K562 (cell line): ENCODE results near the gene PIK3C2G. TPM values are rescaled to one million over a fixed set of nuclear protein-coding genes. Genes with fewer than 3 reads are reported as not detected.

Experiments
- ATAC-seq: fragments of 200-7000 bp; cut with Tn5 transposase; 3 replicates; pipeline ENCODE4 v1.9.1; 2020; ENCODE audit warnings: moderate library complexity
- BruUV-seq: library from RNA; stranded (reverse); fragments of 400-500 nt; replicated peaks from 2 replicates; lab custom pipeline; 2021; lab: Mats Ljungman, UMichigan
- CTCF ChIA-PET: fragments of 300-600 bp; formaldehyde crosslinking; extraction: SDS; loops from one replicate; lab custom pipeline; 2021; ENCODE audit warnings: low intra/inter-chr PET ratio; lab: Yijun Ruan, JAX
- POLR2A ChIA-PET: fragments of 300-600, 350-650 bp; sonication (Branson Sonifier 250); formaldehyde crosslinking; extraction: SDS; loops from one replicate; lab custom pipeline; 2021; ENCODE audit warnings: antibody characterized with exemption, inconsistent platforms; lab: Yijun Ruan, JAX
- DNase-seq, 4 experiments: peaks; one replicate each; pipeline versions ENCODE4 v3.0.0 to v3.0.0-alpha.2; 2011 to 2018; ENCODE audit warnings: low spot score in 3 of 4, mixed read lengths in 3 of 4; ENCODE audit errors: extremely low read depth in 1 of 4
- FAIRE-seq: peaks from 2 replicates; lab custom pipeline; 2011; peaks lifted over from hg19 to GRCh38; lab: Jason Lieb, UNC
- H2AFZ ChIP-seq: 2 replicates; pipeline ENCODE4 v1.6.0; 2011; ENCODE audit warnings: low read depth, low read length, control low read depth, inconsistent platforms
- H3K27ac ChIP-seq: fragments of 200-600 bp; 3 replicates; pipeline ENCODE4 v1.8.0; 2011; ENCODE audit warnings: low read depth, mild to moderate bottlenecking, control low read depth, inconsistent platforms, low read length, moderate library complexity, mixed read lengths; ENCODE audit errors: extremely low read depth
- H3K27me3 ChIP-seq, 2 experiments: fragments of 300-600 bp in 1 of 2; 2 replicates in 1 of 2; 3 replicates in 1 of 2; pipeline versions ENCODE4 v1.6.0 to v1.8.0; 2011; ENCODE audit warnings: inconsistent platforms in 2 of 2, low read length in 2 of 2, mild to moderate bottlenecking in 1 of 2, mixed read lengths in 1 of 2, moderate library complexity in 1 of 2; ENCODE audit not compliant: control insufficient read depth in 2 of 2, insufficient read depth in 2 of 2
- H3K36me3 ChIP-seq: fragments of 300-600 bp; 3 replicates; pipeline ENCODE4 v1.8.0; 2011; ENCODE audit warnings: mild to moderate bottlenecking, low read length, inconsistent platforms; ENCODE audit not compliant: control insufficient read depth, insufficient read depth
- H3K4me1 ChIP-seq, 2 experiments: fragments of 200-600 bp in 1 of 2; replicated peaks in 1 of 2; 2 replicates in 1 of 2; 3 replicates in 1 of 2; pipeline versions ENCODE4 v1.5.1 to v1.8.0; 2011; ENCODE audit warnings: inconsistent platforms in 2 of 2, low read length in 2 of 2, mild to moderate bottlenecking in 1 of 2, mixed read lengths in 1 of 2, moderate library complexity in 1 of 2; ENCODE audit not compliant: control insufficient read depth in 2 of 2, insufficient read depth in 2 of 2
- H3K4me2 ChIP-seq: 2 replicates; pipeline ENCODE4 v1.6.1; 2011; ENCODE audit warnings: low read length, control low read depth, inconsistent platforms, mixed read lengths; ENCODE audit not compliant: insufficient read depth
- H3K4me3 ChIP-seq: fragments of 200-600 bp; sonication (generic), shearing (Covaris generic); 2 replicates; pipeline ENCODE4 v1.5.1; 2016; ENCODE audit warnings: control low read depth, inconsistent platforms
- H3K79me2 ChIP-seq: fragments of 200-600 bp; 3 replicates; pipeline ENCODE4 v1.8.0; 2011; ENCODE audit warnings: low read length, inconsistent platforms; ENCODE audit not compliant: control insufficient read depth, insufficient read depth
- H3K9ac ChIP-seq, 2 experiments: 2 replicates each; pipeline versions ENCODE4 v1.6.0 to v1.6.1; 2011; ENCODE audit warnings: low read depth in 2 of 2, low read length in 2 of 2, control low read depth in 1 of 2, inconsistent platforms in 1 of 2, mild to moderate bottlenecking in 1 of 2, mixed read lengths in 1 of 2; ENCODE audit not compliant: insufficient read depth in 1 of 2
- H3K9me1 ChIP-seq: one replicate; pipeline ENCODE4 v1.6.0; 2011; ENCODE audit warnings: inconsistent platforms, mild to moderate bottlenecking, low read length, moderate library complexity; ENCODE audit not compliant: control insufficient read depth, insufficient read depth
- H3K9me3 ChIP-seq: replicated peaks from 2 replicates; pipeline ENCODE4 v1.5.1; 2011; ENCODE audit warnings: low read depth, low read length, inconsistent platforms; ENCODE audit not compliant: control insufficient read depth, insufficient read depth
- H4K20me1 ChIP-seq: replicated peaks from 2 replicates; pipeline ENCODE4 v1.6.1; 2011; ENCODE audit warnings: low read length, inconsistent platforms, mixed read lengths; ENCODE audit not compliant: control insufficient read depth, insufficient read depth
- MAFK ChIP-seq: IDR thresholded peaks from 2 replicates; pipeline ENCODE4 v1.6.1; 2011; ENCODE audit warnings: low read length, improper control_type of control experiment
- ZNF347 ChIP-seq: fragments of 450-650 bp; formaldehyde crosslinking; IDR thresholded peaks from 2 replicates; pipeline ENCODE4 v1.4.0; 2020; ENCODE audit warnings: low read depth, mild to moderate bottlenecking, moderate library complexity
- in situ Hi-C: fragments of 300-500 bp; cut with MboI; formaldehyde crosslinking; loops from 4 replicates; pipeline ENCODE4 v1.15.0; 2018; ENCODE audit warnings: inconsistent platforms, mixed read lengths
- intact Hi-C: fragments of 100-400 bp; cut with micrococcal nuclease; formaldehyde crosslinking; loops from 2 replicates; pipeline ENCODE4 v1.14.2; 2022
- polyA plus RNA-seq, 8 experiments: library from polyadenylated mRNA; depleted of rRNA in 4 of 8; stranded (reverse) in 5 of 8; unstranded in 3 of 8; fragments of >200 nt; fragmentation: Nextera tagmentation in 2 of 8; fragmentation: Illumina TruSeq in 1 of 8; extraction: Ambion mirVana in 2 of 8; extraction: Trizol in 1 of 8; gene quantifications; 2 replicates each; pipeline versions ENCODE4 v1.2.1 to v1.2.3, GENCODE V29; 2011 to 2014; ENCODE audit warnings: inconsistent platforms in 1 of 8, missing spikeins in 1 of 8
- total RNA-seq, 7 experiments: library from RNA; depleted of rRNA in 6 of 7; stranded (reverse); fragments of >200 nt in 6 of 7; fragmentation: Illumina TruSeq in 2 of 7; extraction: Trizol in 2 of 7; gene quantifications; 2 replicates each; pipeline versions ENCODE4 v1.2.1 to v1.2.3, GENCODE V29; 2011 to 2021; ENCODE audit warnings: low replicate concordance in 1 of 7
- TF ChIP-seq, protein P1 (sequence below), 2 experiments: fragments of 450-650 bp; IDR thresholded peaks; 2 replicates each; pipeline ENCODE4 v1.6.1; 2016
- TF ChIP-seq, protein P2 (sequence below): fragments of 450-650 bp; IDR thresholded peaks from 2 replicates; pipeline ENCODE4 v1.6.1; 2016; ENCODE audit warnings: mild to moderate bottlenecking

PIK3C2G gene
- total and polyA plus RNA-seq, 9 of the 15 experiments (the other 6 are each of a cell fraction or from before 2014, with no cell fraction given): not detected

DNA sequence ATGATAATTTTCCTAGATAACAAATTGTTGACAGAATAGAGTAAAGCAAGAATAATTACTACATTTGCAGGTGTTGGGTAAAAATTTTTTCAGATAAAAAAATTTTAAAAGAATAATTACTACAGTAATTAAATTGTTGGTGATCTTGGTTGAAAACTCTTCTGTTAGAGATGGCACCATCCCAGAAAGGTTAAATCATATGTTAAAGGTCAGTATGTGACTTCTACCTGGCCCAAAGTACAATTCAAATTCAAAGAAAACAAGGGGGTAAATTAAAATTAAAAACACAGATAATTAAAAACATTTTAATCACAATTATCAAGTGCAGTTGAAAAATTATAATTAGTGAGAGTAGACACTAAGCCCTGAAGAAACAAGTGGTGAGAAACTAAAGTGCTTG is 18.1 kb upstream of the PIK3C2G start:
- BruUV-seq: no TSS peak
- POLR2A ChIA-PET: no interaction called here
- CTCF ChIA-PET: no interaction called here

More for the DNA sequence above, 18.1 kb upstream of the PIK3C2G start:
- ATAC-seq (no peak), DNase-seq (no peak), FAIRE-seq (no peak)
- H2AFZ ChIP-seq: no peak overlapping the region
- H3K9me3 ChIP-seq: no peaks in the 10 kb centered on the region
- no peaks in the 10 kb centered on the region for H3K27me3 ChIP-seq
- intact Hi-C loops (no loop called here), in situ Hi-C loops (no loop called here)
- H3K27ac ChIP-seq: no peak overlapping the region
- no peak overlapping the region for H3K9ac ChIP-seq
- H3K4me3 ChIP-seq: no peak overlapping the region
- H3K9me1 ChIP-seq: no peaks in the 10 kb centered on the region
- H3K79me2 ChIP-seq: no peaks in the 10 kb centered on the region
- no peak overlapping the region for H3K4me2 ChIP-seq
- H3K36me3 ChIP-seq: no peaks in the 10 kb centered on the region
- no peaks in the 10 kb centered on the region for H3K4me1 ChIP-seq
- H4K20me1 ChIP-seq: no peaks in the 10 kb centered on the region
- TF ChIP-seq, protein P1, sequence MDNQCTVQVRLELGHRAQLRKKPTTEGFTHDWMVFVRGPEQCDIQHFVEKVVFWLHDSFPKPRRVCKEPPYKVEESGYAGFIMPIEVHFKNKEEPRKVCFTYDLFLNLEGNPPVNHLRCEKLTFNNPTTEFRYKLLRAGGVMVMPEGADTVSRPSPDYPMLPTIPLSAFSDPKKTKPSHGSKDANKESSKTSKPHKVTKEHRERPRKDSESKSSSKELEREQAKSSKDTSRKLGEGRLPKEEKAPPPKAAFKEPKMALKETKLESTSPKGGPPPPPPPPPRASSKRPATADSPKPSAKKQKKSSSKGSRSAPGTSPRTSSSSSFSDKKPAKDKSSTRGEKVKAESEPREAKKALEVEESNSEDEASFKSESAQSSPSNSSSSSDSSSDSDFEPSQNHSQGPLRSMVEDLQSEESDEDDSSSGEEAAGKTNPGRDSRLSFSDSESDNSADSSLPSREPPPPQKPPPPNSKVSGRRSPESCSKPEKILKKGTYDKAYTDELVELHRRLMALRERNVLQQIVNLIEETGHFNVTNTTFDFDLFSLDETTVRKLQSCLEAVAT (IDR thresholded peaks at IDR 0.05): no peak
- TF ChIP-seq ZNF347 (CRISPR knock-in tag) (no peak), MAFK (no peak)
- TF ChIP-seq, protein P2, sequence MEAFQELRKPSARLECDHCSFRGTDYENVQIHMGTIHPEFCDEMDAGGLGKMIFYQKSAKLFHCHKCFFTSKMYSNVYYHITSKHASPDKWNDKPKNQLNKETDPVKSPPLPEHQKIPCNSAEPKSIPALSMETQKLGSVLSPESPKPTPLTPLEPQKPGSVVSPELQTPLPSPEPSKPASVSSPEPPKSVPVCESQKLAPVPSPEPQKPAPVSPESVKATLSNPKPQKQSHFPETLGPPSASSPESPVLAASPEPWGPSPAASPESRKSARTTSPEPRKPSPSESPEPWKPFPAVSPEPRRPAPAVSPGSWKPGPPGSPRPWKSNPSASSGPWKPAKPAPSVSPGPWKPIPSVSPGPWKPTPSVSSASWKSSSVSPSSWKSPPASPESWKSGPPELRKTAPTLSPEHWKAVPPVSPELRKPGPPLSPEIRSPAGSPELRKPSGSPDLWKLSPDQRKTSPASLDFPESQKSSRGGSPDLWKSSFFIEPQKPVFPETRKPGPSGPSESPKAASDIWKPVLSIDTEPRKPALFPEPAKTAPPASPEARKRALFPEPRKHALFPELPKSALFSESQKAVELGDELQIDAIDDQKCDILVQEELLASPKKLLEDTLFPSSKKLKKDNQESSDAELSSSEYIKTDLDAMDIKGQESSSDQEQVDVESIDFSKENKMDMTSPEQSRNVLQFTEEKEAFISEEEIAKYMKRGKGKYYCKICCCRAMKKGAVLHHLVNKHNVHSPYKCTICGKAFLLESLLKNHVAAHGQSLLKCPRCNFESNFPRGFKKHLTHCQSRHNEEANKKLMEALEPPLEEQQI: no peak
